ENCODE results near the gene SYT8.

DNA sequence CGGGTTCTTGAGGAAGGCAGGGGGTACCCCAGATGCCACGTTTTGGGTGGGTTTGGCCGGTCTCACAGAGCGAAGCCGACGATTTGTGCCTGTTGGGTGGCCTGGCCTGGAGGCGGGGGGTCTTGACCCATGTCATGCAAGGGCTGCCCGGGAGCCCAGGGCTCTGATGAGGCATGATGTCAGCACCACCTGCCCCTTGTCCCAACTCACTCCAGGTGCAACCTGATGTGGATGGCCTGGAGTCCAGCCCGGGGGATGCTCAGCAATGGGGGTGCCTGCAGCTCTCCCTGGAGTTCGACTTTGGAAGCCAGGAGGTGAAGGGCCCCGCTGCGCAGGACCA, 851 bp downstream of the SYT8 start:
- TF ChIP-seq, protein P1, sequence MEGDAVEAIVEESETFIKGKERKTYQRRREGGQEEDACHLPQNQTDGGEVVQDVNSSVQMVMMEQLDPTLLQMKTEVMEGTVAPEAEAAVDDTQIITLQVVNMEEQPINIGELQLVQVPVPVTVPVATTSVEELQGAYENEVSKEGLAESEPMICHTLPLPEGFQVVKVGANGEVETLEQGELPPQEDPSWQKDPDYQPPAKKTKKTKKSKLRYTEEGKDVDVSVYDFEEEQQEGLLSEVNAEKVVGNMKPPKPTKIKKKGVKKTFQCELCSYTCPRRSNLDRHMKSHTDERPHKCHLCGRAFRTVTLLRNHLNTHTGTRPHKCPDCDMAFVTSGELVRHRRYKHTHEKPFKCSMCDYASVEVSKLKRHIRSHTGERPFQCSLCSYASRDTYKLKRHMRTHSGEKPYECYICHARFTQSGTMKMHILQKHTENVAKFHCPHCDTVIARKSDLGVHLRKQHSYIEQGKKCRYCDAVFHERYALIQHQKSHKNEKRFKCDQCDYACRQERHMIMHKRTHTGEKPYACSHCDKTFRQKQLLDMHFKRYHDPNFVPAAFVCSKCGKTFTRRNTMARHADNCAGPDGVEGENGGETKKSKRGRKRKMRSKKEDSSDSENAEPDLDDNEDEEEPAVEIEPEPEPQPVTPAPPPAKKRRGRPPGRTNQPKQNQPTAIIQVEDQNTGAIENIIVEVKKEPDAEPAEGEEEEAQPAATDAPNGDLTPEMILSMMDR (IDR thresholded peaks at IDR 0.05 in 4 of 5, conservative IDR thresholded peaks at IDR 0.05 in 1 of 5): no peak
- no peak for TF ChIP-seq POLR2A (IDR thresholded peaks at IDR 0.05)

All from gastrocnemius medialis (tissue), 4 donors.